Chondrocyte (in vitro differentiated cells): ENCODE measurements around the gene DDX39A. TPM values are rescaled to one million over a fixed set of nuclear protein-coding genes. Genes with fewer than 3 reads are reported as not detected.

ENCODE experiments used
- DNase-seq: peaks from one replicate; pipeline ENCODE4 v3.0.0; 2021; ENCODE audit warnings: mixed read lengths, low spot score
- H3K27ac Mint-ChIP-seq: one replicate; pipeline ENCODE4 v1.8.0; 2021; ENCODE audit warnings: mild to moderate bottlenecking, moderate library complexity, mixed read lengths; ENCODE audit not compliant: unreplicated experiment
- H3K27me3 Mint-ChIP-seq: 2 replicates; pipeline ENCODE4 v1.8.0; 2021; ENCODE audit warnings: low read depth, mixed read lengths
- H3K36me3 Mint-ChIP-seq: 2 replicates; pipeline ENCODE4 v1.8.0; 2021; ENCODE audit warnings: low read depth, mixed read lengths
- H3K4me1 Mint-ChIP-seq: 2 replicates; pipeline ENCODE4 v1.8.0; 2021; ENCODE audit warnings: low read depth, mild to moderate bottlenecking, mixed read lengths
- H3K4me3 Mint-ChIP-seq: one replicate; pipeline ENCODE4 v1.8.0; 2021; ENCODE audit warnings: mild to moderate bottlenecking, moderate library complexity, mixed read lengths; ENCODE audit not compliant: unreplicated experiment
- H3K9me3 Mint-ChIP-seq: 2 replicates; pipeline ENCODE4 v1.8.0; 2021; ENCODE audit warnings: low read depth, mixed read lengths
- total RNA-seq: library from RNA; stranded (reverse); gene quantifications from 3 replicates; pipeline ENCODE4 v1.2.1, GENCODE V29; 2021
- TF ChIP-seq, protein P1 (sequence below): fragments of 200-600 bp; sonication (generic); IDR thresholded peaks from 2 replicates; pipeline ENCODE4 v1.5.0; 2021; ENCODE audit warnings: antibody characterized with exemption, mild to moderate bottlenecking, moderate library complexity

DDX39A gene
- total RNA-seq, 1 donor from 2014 or later: 51.8 TPM

DNA sequence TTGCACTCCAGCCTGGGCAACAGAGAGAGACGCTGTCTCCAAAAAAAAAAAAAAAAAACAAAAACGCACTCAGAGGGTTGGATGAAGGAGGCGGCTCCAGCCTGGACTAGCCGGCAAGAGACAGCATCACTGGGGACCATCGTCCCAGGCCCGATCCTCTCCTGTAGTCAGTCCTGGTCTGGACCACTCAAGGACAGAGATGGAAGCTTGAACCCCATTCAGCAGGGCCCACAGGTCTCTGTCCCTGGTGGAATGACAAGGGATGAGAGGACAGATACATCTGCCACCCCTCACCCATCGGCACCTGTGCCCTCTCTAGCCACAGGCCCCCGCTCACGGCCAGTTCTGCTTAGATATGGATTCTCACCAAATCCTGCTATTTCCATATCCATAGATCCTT is 23.9 kb downstream of the DDX39A start:
- Mint-ChIP-seq H3K36me3 (peaks cover 9% of the 10 kb centered on the region), H3K4me3 (no peak overlapping the region), H3K27me3 (no peaks in the 10 kb centered on the region), H3K27ac (no peak overlapping the region), H3K9me3 (no peaks in the 10 kb centered on the region), H3K4me1 (no peaks in the 10 kb centered on the region)
- TF ChIP-seq, protein P1, sequence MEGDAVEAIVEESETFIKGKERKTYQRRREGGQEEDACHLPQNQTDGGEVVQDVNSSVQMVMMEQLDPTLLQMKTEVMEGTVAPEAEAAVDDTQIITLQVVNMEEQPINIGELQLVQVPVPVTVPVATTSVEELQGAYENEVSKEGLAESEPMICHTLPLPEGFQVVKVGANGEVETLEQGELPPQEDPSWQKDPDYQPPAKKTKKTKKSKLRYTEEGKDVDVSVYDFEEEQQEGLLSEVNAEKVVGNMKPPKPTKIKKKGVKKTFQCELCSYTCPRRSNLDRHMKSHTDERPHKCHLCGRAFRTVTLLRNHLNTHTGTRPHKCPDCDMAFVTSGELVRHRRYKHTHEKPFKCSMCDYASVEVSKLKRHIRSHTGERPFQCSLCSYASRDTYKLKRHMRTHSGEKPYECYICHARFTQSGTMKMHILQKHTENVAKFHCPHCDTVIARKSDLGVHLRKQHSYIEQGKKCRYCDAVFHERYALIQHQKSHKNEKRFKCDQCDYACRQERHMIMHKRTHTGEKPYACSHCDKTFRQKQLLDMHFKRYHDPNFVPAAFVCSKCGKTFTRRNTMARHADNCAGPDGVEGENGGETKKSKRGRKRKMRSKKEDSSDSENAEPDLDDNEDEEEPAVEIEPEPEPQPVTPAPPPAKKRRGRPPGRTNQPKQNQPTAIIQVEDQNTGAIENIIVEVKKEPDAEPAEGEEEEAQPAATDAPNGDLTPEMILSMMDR: no peak
- DNase-seq: no peak

DNA sequence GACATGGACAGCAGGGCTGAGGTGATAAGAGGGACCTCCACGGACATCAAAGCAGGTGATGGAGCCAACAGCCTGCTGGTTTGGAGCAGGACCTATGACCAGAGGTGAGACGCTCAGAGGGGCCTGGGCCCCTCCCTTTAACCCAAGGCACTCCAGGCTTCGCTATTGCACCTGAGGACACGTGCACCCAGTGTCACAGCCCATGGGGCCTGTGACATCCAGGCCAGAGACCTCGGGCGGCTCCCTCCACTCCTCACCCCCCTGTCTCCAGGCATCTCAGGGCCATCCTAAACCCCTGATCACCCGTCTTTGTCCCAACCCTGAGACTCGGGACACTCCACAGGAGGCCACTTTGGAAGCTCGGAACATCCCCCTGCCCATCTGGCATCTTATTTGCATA is 25.0 kb downstream of the DDX39A start:
- Mint-ChIP-seq H3K4me3 (no peak overlapping the region), H3K4me1 (no peaks in the 10 kb centered on the region), H3K9me3 (no peaks in the 10 kb centered on the region), H3K27ac (no peak overlapping the region), H3K36me3 (peaks cover 9% of the 10 kb centered on the region), H3K27me3 (no peaks in the 10 kb centered on the region)
- DNase-seq: no peak
- TF ChIP-seq, protein P1: no peak

DNA sequence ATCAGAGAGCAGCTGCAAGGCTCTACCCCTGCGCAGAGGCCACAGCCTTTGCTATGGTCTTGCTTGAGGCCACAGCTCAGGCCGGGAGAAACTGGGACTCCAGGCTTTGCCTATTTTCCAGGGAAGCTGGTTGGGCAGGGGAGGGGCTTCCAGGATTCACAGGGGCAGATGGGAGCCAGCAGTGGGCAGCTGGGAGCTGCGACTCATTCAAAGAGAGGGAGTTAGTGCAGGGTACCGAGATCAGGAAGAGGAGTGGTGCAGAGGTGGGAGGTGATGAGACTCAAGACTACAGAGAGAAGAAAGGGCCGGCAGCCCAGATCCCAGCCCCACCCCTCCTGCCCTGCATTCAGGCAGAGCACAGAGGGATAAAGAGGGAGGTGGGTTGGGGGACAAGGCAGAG is 25.8 kb downstream of the DDX39A start:
- no peak overlapping the region for H3K4me3 Mint-ChIP-seq
- H3K36me3 Mint-ChIP-seq: peaks cover 11% of the 10 kb centered on the region
- TF ChIP-seq, protein P1: no peak
- H3K9me3 Mint-ChIP-seq: no peaks in the 10 kb centered on the region
- H3K27me3 Mint-ChIP-seq: no peaks in the 10 kb centered on the region
- no peak overlapping the region for H3K27ac Mint-ChIP-seq
- H3K4me1 Mint-ChIP-seq: no peaks in the 10 kb centered on the region
- DNase-seq: no peak

DNA sequence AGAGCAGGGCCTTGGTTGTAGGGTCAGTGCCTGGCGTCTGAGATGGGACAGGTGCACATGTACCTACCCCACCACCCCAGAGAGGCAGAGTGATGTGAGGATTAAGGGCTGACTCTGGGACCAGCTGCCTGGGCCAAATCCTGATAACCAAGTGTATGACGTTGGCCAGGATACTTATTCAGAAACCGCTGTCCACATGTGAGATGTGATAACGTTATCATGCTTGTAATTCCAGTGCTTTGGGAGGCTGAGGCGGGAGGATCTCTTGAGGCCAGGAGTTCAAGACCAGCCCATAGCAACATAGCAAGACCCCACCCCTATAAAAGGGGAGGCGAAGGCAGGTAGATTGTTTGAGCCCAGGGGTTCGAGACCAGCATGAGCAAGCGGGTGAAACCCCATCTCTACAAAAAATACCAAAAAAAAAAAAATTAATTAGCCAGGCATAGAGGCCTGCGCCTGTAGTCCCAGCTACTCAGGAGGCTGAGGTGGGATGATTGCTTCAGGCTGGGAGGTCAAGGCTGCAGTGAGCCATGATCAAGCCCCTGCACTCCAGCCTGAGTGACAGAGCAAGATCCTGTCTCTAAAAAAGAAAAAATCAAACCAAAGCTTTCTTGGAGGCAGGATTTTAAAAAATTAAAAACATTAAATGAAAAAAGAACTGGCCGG is 27.9 kb downstream of the DDX39A start:
- Mint-ChIP-seq H3K4me1 (no peaks in the 10 kb centered on the region), H3K9me3 (no peaks in the 10 kb centered on the region), H3K36me3 (peaks cover 10% of the 10 kb centered on the region), H3K27ac (no peak overlapping the region), H3K27me3 (no peaks in the 10 kb centered on the region), H3K4me3 (no peak overlapping the region)
- DNase-seq: no peak
- TF ChIP-seq, protein P1: no peak

DNA sequence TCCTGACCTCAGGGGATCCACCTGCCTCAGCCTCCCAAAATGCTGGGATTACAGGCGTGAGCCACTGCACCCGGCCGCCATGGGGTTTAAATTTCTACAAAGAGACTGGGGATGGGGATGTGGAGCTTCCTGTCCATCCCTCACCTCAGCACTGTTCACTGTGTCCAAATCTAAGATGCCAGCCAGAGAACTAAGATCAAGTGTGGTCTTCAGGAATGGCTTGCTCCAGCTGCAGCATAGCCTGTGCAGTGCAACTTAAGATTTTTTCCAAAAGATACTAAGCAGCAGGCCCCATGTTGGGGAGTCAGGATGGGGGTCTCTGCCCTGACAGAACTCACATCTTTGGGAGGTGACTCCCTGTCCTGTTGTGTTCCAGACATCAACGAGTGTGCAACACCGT is 28.6 kb downstream of the DDX39A start:
- Mint-ChIP-seq H3K27me3 (no peaks in the 10 kb centered on the region), H3K4me3 (no peak overlapping the region), H3K9me3 (no peaks in the 10 kb centered on the region), H3K4me1 (no peaks in the 10 kb centered on the region), H3K27ac (no peak overlapping the region), H3K36me3 (peaks cover 10% of the 10 kb centered on the region)
- TF ChIP-seq, protein P1: no peak
- no peak for DNase-seq
